OCI-LY3 (cell line): ENCODE measurements around the gene ARHGAP24.

Experiments used
- H2AFZ ChIP-seq: fragments of 200-600, 300-600 bp; shearing (Covaris generic); 2 replicates; pipeline ENCODE4 v1.6.0; 2014; ENCODE audit warnings: antibody characterized with exemption, low read depth, low read length
- H3K27ac ChIP-seq: fragments of 200-600, 300-600 bp; sonication (generic); 2 replicates; pipeline ENCODE4 v1.5.1; 2014; ENCODE audit warnings: mild to moderate bottlenecking, low read length, moderate library complexity, mixed read lengths
- H3K27me3 ChIP-seq: fragments of 200-600, 300-600 bp; sonication (generic); 2 replicates; pipeline ENCODE4 v1.6.1; 2014; ENCODE audit warnings: low read depth, low read length, mixed read lengths
- H3K36me3 ChIP-seq: fragments of 200-600, 300-600 bp; sonication (generic); replicated peaks from 2 replicates; pipeline ENCODE3; 2014; ENCODE audit warnings: low read depth, low read length, mixed read lengths
- H3K4me1 ChIP-seq: fragments of 300-600, 200-600 bp; sonication (generic); 2 replicates; pipeline ENCODE4 v1.6.1; 2014; ENCODE audit warnings: low read length, mixed read lengths
- H3K4me2 ChIP-seq: fragments of 200-600, 300-600 bp; sonication (generic); 2 replicates; pipeline ENCODE4 v1.6.1; 2014; ENCODE audit warnings: low read length, mixed read lengths
- H3K4me3 ChIP-seq: fragments of 300-600, 200-600 bp; sonication (generic); 2 replicates; pipeline ENCODE4 v1.5.1; 2014; ENCODE audit warnings: antibody characterized with exemption, mild to moderate bottlenecking, low read length, moderate library complexity
- H3K79me2 ChIP-seq: fragments of 300-600, 200-600 bp; shearing (Covaris generic); 2 replicates; pipeline ENCODE4 v1.6.1; 2014; ENCODE audit warnings: mild to moderate bottlenecking, low read length, mixed read lengths
- H3K9ac ChIP-seq: fragments of 300-600, 200-600 bp; shearing (Covaris generic); 2 replicates; pipeline ENCODE4 v1.6.0; 2014; ENCODE audit warnings: mild to moderate bottlenecking, low read length, moderate library complexity
- H3K9me3 ChIP-seq: fragments of 200-600, 300-600 bp; shearing (Covaris generic); 2 replicates; pipeline ENCODE4 v1.6.1; 2014; ENCODE audit warnings: low read length, mixed read lengths; ENCODE audit not compliant: insufficient read depth
- H4K20me1 ChIP-seq: fragments of 200-600, 300-600 bp; sonication (generic); 2 replicates; pipeline ENCODE4 v1.6.1; 2016; ENCODE audit warnings: low read length, mixed read lengths; ENCODE audit not compliant: insufficient read depth
- EZH2phosphoT487 ChIP-seq: fragments of 200-600 bp; shearing (Covaris generic); IDR thresholded peaks from 2 replicates; pipeline ENCODE4 v1.6.1; 2018; ENCODE audit warnings: antibody characterized with exemption, mixed run types, low read depth
- TF ChIP-seq, protein P1 (sequence below): fragments of 200-600, 300-600 bp; sonication (generic); IDR thresholded peaks from 2 replicates; pipeline ENCODE4 v1.5.1; 2014; ENCODE audit warnings: antibody characterized with exemption, low read length, low read depth

Gene ARHGAP24

DNA sequence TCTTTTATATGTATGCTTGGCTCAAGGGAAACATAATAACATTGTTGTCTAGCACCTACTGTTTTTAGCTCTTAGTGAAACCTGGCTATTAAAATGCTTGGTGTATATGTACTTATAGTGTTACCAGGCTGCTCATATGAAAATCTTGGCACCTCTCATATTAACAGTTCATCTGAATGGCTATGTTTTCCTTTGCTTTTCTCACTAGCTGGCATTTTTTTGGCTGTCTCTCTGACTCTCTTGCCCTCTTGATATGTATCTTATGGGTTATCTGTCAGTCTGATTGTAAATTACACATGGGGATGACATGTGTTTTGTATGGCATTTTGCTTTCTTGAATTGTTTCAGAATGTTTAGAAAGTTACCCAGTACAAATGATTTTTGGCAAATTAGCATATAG is 158.0 kb downstream of the ARHGAP24 start:
- peaks cover 17% of the 10 kb centered on the region for H3K36me3 ChIP-seq
- no peaks in the 10 kb centered on the region; the same call in 1 of the 2 replicates for H4K20me1 ChIP-seq
- H3K27me3 ChIP-seq: no peaks in the 10 kb centered on the region
- H3K79me2 ChIP-seq: peaks cover 55% of the 10 kb centered on the region
- no peak overlapping the region for H3K9ac ChIP-seq
- no peak overlapping the region for H2AFZ ChIP-seq
- H3K4me2 ChIP-seq: no peak overlapping the region
- H3K9me3 ChIP-seq: no peaks in the 10 kb centered on the region
- no peak overlapping the region for H3K4me3 ChIP-seq
- no peak overlapping the region for H3K27ac ChIP-seq
- peaks cover 10% of the 10 kb centered on the region for H3K4me1 ChIP-seq
- no peak for TF ChIP-seq EZH2phosphoT487
- TF ChIP-seq, protein P1, sequence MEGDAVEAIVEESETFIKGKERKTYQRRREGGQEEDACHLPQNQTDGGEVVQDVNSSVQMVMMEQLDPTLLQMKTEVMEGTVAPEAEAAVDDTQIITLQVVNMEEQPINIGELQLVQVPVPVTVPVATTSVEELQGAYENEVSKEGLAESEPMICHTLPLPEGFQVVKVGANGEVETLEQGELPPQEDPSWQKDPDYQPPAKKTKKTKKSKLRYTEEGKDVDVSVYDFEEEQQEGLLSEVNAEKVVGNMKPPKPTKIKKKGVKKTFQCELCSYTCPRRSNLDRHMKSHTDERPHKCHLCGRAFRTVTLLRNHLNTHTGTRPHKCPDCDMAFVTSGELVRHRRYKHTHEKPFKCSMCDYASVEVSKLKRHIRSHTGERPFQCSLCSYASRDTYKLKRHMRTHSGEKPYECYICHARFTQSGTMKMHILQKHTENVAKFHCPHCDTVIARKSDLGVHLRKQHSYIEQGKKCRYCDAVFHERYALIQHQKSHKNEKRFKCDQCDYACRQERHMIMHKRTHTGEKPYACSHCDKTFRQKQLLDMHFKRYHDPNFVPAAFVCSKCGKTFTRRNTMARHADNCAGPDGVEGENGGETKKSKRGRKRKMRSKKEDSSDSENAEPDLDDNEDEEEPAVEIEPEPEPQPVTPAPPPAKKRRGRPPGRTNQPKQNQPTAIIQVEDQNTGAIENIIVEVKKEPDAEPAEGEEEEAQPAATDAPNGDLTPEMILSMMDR: no peak

DNA sequence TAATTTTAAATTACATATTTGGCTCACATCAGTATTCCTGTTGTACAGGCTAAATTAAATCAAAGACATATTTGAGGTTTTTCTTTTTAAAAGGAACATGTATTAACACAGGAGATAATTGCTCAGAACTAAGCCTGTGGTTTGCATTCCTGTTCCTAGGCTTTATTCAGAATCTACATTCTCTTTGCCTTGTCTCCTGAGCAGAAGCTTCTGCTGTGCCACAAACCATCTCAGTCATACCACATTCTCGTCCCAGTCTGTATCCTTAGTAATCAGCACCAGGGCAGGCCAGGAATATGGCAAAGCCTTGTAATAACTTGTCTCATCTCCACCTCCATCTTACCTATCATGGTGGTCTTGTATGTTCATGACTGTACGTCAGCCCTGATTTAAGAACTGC is 162.8 kb downstream of the ARHGAP24 start:
- Histone ChIP-seq H3K79me2 (peaks cover 60% of the 10 kb centered on the region), H3K4me1 (peaks cover 29% of the 10 kb centered on the region), H4K20me1 (no peaks in the 10 kb centered on the region), H3K27ac (no peak overlapping the region), H3K36me3 (peaks cover 24% of the 10 kb centered on the region), H3K27me3 (no peaks in the 10 kb centered on the region), H3K4me2 (no peak overlapping the region), H3K9ac (no peak overlapping the region), H2AFZ (no peak overlapping the region), H3K9me3 (no peaks in the 10 kb centered on the region), H3K4me3 (no peak overlapping the region)
- no peak for TF ChIP-seq EZH2phosphoT487
- TF ChIP-seq, protein P1: no peak

DNA sequence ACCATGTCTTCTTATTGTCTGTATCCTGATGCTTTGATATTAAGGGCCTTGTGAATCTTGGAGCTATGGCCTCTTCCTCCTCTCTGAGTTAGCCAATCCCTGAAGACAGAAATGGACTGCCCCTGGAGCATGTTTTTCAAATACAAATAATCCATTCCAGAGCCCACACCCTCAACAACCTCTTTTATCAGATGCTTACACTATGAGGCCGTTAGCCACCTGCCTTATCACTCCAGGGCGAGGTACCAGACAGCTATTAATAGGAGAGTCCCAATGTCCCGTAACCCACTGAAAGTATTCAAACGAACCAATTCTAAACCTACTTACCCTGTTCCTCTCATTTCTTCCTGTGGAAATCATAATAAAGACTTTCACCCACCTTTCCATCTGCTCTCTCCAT is 165.0 kb downstream of the ARHGAP24 start:
- peaks cover 24% of the 10 kb centered on the region for H3K36me3 ChIP-seq
- no peak overlapping the region for H3K4me2 ChIP-seq

DNA sequence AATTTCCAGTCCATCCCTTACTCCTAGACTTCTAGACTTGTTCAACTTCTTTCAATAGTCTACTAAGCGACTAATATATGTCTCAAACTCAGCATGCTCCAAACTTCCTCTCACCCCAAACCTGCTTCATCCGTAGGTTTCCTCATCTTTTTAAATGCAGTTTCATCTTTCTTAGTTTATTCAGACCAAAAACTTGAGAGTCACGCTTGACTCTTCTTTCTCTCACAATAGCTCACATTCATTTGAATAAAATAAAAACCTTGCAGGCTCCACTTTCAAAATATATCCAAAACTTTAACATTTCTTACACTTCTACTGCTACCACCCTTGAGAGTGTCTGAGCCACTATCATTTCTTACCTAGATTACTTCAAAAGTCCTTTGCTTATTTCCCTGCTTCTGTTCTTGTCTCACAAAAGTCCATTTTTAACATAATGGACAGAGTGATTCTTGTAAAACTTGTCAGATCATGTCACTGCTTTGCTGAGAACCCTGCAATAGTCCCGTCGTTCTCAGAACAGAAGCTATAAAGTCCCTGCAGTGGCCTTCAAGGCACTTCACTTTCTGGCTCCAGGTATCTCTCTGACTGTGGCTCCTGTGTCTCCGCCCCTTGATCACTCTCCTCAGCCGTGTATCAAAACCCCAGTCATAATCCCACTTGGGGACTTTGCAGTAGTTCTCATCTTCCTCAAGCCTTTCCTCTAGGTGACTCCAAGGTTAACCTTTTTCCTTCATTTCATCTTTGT is 167.6 kb downstream of the ARHGAP24 start:
- H3K4me2 ChIP-seq: peak overlapping the region; percentile 61
- TF ChIP-seq, protein P1: no peak
- no peak for TF ChIP-seq EZH2phosphoT487
- no peaks in the 10 kb centered on the region for H3K9me3 ChIP-seq
- H3K27me3 ChIP-seq: no peaks in the 10 kb centered on the region
- H3K36me3 ChIP-seq: peaks cover 24% of the 10 kb centered on the region
- peak overlapping the region; percentile 26 for H3K4me3 ChIP-seq
- peaks cover 46% of the 10 kb centered on the region for H3K79me2 ChIP-seq
- H3K27ac ChIP-seq: peak overlapping the region; percentile 84
- H2AFZ ChIP-seq: no peak overlapping the region
- H4K20me1 ChIP-seq: no peaks in the 10 kb centered on the region
- H3K4me1 ChIP-seq: peaks cover 32% of the 10 kb centered on the region
- peak overlapping the region; percentile 33; the same call in 1 of the 2 replicates for H3K9ac ChIP-seq

More for the DNA sequence above, 165.0 kb downstream of the ARHGAP24 start:
- Histone ChIP-seq H2AFZ (no peak overlapping the region), H3K27ac (no peak overlapping the region), H3K27me3 (no peaks in the 10 kb centered on the region), H3K9me3 (no peaks in the 10 kb centered on the region), H3K4me3 (no peak overlapping the region), H3K79me2 (peaks cover 56% of the 10 kb centered on the region), H3K4me1 (peaks cover 32% of the 10 kb centered on the region), H4K20me1 (no peaks in the 10 kb centered on the region), H3K9ac (no peak overlapping the region)
- TF ChIP-seq, protein P1: no peak
- no peak for TF ChIP-seq EZH2phosphoT487
